NT2/D1 (cell line): ENCODE results near the gene ZNF516.

ENCODE experiments used
- DNase-seq: peaks from one replicate; pipeline ENCODE4 v3.0.0-alpha.2; 2011; ENCODE audit warnings: low read depth, low spot score
- H3K27me3 ChIP-seq: 2 replicates; pipeline ENCODE4 v1.6.0; 2011; ENCODE audit warnings: mild to moderate bottlenecking; ENCODE audit not compliant: insufficient read length, insufficient read depth
- H3K36me3 ChIP-seq: 2 replicates; pipeline ENCODE4 v1.6.1; 2011; ENCODE audit warnings: mild to moderate bottlenecking, low read length, mixed read lengths; ENCODE audit not compliant: insufficient read depth, insufficient read length
- H3K4me1 ChIP-seq: 2 replicates; pipeline ENCODE4 v1.5.1; 2011; ENCODE audit not compliant: insufficient read depth, insufficient read length
- H3K4me3 ChIP-seq: 2 replicates; pipeline ENCODE4 v1.5.1; 2011; ENCODE audit warnings: low read depth; ENCODE audit not compliant: insufficient read length
- H3K9ac ChIP-seq: 2 replicates; pipeline ENCODE4 v1.6.0; 2011; ENCODE audit warnings: low read depth; ENCODE audit not compliant: insufficient read length
- H3K9me3 ChIP-seq: 2 replicates; pipeline ENCODE4 v1.5.1; 2011; ENCODE audit warnings: mild to moderate bottlenecking, low read length; ENCODE audit not compliant: insufficient read depth
- SUZ12 ChIP-seq: IDR thresholded peaks from 2 replicates; pipeline ENCODE4 v1.6.1; 2011; ENCODE audit not compliant: insufficient read length, insufficient read depth; ENCODE audit errors: extremely low read depth
- YY1 ChIP-seq: IDR thresholded peaks from 2 replicates; pipeline ENCODE4 v1.6.1; 2011; ENCODE audit not compliant: insufficient read length, insufficient read depth
- ZNF274 ChIP-seq: IDR thresholded peaks from 2 replicates; pipeline ENCODE4 v1.6.1; 2011; ENCODE audit warnings: mild to moderate bottlenecking, low read depth, low read length

Gene ZNF516

DNA sequence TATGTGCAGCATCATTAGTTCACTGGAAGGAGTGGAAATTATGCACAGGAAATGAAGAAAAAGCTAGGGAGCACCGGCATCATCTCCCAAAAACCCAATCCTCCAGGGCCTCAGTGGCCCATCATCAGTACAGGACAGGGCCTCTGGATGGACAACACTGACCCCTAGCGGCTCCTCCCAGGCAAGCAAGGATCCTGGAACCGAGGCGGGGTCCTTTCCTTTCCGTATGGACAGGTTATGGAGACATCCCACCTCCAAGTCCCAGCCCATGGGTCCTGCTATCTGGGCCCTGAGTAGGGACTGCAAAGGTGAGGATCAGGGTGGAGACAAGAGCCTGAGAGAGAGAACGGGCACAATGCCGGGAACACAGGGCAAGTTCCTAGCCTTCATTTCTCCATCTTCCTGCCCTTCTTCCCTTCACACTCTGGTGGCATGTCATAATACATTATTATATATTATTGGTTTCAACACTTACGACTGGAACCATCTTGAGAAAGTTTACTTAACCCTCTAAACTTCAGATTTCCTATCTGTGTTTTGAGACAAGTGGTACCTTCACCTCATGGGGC lies 68.2 kb downstream of the ZNF516 start:
- H3K4me3 ChIP-seq: no peak overlapping the region
- no peaks in the 10 kb centered on the region for H3K27me3 ChIP-seq
- DNase-seq: no peak
- H3K9ac ChIP-seq: no peak overlapping the region
- peaks cover 2% of the 10 kb centered on the region for H3K4me1 ChIP-seq
- TF ChIP-seq SUZ12 (no peak), ZNF274 (no peak), YY1 (no peak)
- H3K36me3 ChIP-seq: peaks cover 9% of the 10 kb centered on the region
- no peaks in the 10 kb centered on the region for H3K9me3 ChIP-seq

DNA sequence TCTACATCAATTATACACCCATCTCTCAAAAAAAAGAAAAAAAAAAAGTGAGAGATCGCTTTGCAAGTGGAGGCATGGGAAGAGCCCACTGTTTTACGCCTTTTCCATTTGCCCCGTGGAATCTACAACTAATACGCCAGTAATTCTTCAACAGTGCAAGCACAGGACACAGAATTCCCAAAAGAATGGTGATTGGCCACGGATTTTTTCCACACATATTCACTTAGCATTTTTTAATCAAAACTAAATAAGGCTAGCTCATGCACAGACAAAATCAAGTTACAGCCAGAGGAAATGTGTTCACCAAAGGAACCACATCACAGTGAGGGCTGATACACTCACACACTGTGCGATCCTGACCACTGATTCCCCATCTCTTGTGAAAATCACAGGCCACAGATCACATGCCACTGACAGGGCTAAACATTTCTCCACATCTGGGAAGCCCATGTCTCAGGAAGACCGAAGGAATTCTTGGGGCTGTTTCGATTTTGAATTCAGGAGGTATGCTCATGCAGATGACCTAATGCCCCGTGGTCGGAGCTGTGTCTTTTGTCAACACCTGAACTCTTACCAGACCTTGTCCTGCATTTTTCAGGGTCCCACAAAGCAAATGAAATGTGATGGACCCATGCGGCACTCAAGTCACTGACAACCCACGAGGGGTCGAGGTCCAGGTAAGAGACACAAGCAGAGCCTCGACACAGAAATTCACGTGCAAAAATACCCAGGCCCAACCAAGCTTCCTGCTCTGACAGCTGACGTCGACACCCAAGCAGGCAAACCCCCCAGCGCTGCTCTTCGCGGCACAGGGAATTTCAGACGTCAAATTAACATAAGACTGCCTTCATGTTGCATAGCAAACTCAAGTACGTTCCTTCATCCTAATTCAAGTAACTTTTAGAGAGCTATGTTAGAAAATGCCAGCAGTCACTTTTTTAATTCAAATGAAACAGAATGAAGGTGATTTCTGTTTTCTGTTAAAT lies 69.6 kb downstream of the ZNF516 start:
- Histone ChIP-seq H3K4me3 (no peak overlapping the region), H3K36me3 (peaks cover 5% of the 10 kb centered on the region), H3K4me1 (peaks cover 2% of the 10 kb centered on the region), H3K9me3 (no peaks in the 10 kb centered on the region), H3K9ac (no peak overlapping the region), H3K27me3 (no peaks in the 10 kb centered on the region)
- DNase-seq: no peak
- TF ChIP-seq ZNF274 (no peak), SUZ12 (no peak), YY1 (no peak)

DNA sequence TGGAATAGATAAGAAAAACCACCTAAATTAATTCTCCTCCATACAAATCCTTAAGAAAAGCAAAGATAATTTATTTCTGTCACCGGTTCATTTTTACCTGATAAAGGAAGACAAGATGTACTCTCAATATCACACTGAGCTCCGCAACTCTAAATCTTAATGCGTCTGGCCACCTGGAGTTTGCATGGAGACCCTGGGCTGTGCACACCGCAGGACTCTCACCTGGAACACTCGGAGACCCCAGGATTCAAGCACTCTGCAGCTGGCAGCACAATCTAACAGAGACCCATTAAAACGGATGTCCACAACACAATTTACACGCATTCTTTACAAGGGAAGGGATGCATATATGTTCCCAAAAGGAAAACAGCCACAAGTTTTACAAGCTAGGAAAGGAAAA lies 72.2 kb downstream of the ZNF516 start:
- Histone ChIP-seq H3K4me1 (no peaks in the 10 kb centered on the region), H3K27me3 (no peaks in the 10 kb centered on the region), H3K36me3 (no peaks in the 10 kb centered on the region), H3K9ac (no peak overlapping the region), H3K4me3 (no peak overlapping the region), H3K9me3 (no peaks in the 10 kb centered on the region)
- no peak for DNase-seq
- TF ChIP-seq ZNF274 (no peak), SUZ12 (no peak), YY1 (no peak)

- H3K4me1 ChIP-seq: no peaks in the 10 kb centered on the region
- TF ChIP-seq ZNF274: no peak
- TF ChIP-seq YY1: no peak
- no peak for TF ChIP-seq SUZ12
- no peaks in the 10 kb centered on the region for H3K36me3 ChIP-seq
- H3K9ac ChIP-seq: no peak overlapping the region
- H3K4me3 ChIP-seq: no peak overlapping the region
- H3K9me3 ChIP-seq: no peaks in the 10 kb centered on the region
- no peaks in the 10 kb centered on the region for H3K27me3 ChIP-seq
- no peak for DNase-seq
Measured at GRCh38 chr18:76422121-76422520, 72.9 kb downstream of the ZNF516 start.

DNA sequence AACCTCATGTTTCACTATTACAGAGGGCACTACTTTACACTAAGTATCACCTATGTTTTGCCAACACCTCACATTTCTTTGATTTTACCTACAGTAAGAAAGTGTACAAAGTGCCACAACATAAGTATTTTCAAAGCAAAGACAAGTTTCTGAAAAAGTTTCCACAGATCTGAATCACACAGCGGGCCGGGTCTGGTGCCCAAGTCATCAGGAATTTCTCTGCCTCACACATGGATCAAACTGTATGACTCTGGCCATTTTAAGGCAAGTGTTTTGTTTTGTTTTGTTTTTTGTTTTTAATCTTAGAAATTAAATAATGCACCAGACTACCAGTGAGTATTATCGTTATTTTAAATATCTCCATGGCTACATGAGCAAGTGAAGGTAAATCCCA lies 73.4 kb downstream of the ZNF516 start:
- Histone ChIP-seq H3K9me3 (no peaks in the 10 kb centered on the region), H3K9ac (no peak overlapping the region), H3K4me1 (no peaks in the 10 kb centered on the region), H3K36me3 (no peaks in the 10 kb centered on the region), H3K27me3 (no peaks in the 10 kb centered on the region), H3K4me3 (no peak overlapping the region)
- DNase-seq: no peak
- TF ChIP-seq SUZ12: no peak
- TF ChIP-seq ZNF274: no peak
- TF ChIP-seq YY1: no peak

DNA sequence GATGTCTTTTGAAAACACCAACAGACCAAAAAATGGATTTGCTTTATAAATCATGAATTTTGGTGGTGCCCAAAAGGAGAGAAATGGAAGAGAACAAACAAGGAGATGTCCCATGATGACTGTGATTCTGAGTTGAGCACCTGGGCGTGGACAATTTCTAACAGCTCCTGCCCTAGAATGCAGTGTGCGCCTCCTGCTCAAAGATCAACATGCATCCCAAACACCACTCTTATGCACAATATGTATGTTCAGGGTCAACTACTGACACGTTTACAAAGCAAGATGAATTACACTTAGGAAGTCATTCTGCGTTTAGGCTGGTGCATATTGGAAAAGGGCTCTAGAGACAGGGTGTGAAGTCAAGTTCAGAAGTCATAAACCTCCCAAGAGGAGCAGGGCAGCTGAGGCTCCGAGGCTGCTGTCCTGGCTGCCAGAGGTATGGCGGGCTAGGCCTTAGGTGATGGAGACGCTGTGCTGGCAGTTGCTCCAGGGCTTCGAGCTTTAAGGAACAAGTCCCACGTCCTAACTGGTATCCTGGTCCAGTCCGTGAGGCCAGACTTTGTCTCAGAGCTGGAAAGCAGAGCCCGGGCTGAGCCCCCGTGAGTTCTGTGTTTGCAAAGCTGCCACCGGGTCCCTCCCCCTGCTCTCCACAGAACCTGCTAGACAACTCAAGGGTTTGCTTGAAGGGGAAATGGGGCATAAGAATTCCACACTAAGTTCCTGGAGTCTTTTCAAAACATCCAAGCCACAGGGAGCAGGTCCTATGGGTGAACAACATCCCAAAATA lies 74.0 kb downstream of the ZNF516 start:
- Histone ChIP-seq H3K9me3 (no peaks in the 10 kb centered on the region), H3K36me3 (no peaks in the 10 kb centered on the region), H3K27me3 (no peaks in the 10 kb centered on the region), H3K4me1 (no peaks in the 10 kb centered on the region), H3K4me3 (no peak overlapping the region), H3K9ac (no peak overlapping the region)
- no peak for DNase-seq
- TF ChIP-seq YY1: no peak
- TF ChIP-seq SUZ12: no peak
- no peak for TF ChIP-seq ZNF274
